GM18861 (cell line): ENCODE measurements around the gene CNN3.

Source experiments
- ATAC-seq: cut with Tn5 transposase; IDR thresholded peaks from one replicate; pipeline ENCODE4 v1.9.1; 2021; ENCODE audit not compliant: unreplicated experiment

Gene CNN3

GRCh38 chr1:94858276-94858675 lies 68.6 kb downstream of the CNN3 start:
- no peak for ATAC-seq

- ATAC-seq: no peak
These were observed 70.0 kb downstream of the CNN3 start for GRCh38 chr1:94856868-94857267.

GRCh38 chr1:94856004-94856403 lies 70.9 kb downstream of the CNN3 start:
- no peak for ATAC-seq

- no peak for ATAC-seq
These were observed 71.6 kb downstream of the CNN3 start for GRCh38 chr1:94855307-94855700.

GRCh38 chr1:94854458-94855306 lies 72.2 kb downstream of the CNN3 start:
- peak; percentile 99 for ATAC-seq

GRCh38 chr1:94852788-94853187 lies 74.1 kb downstream of the CNN3 start:
- ATAC-seq: no peak

- ATAC-seq: no peak
These were observed 75.3 kb downstream of the CNN3 start for GRCh38 chr1:94851571-94851970.
